ENCODE data around the gene SHD. TPM values are rescaled to one million over a fixed set of nuclear protein-coding genes. Genes with fewer than 3 reads are reported as not detected.
"Not testable (repeated sequence)": the region's sequence is repeated elsewhere in the genome, so short reads cannot be mapped to it uniquely, and the experiment has no call there.

SHD gene
- total RNA-seq, 1 donor from 2014 or later = 0.79 TPM

DNA sequence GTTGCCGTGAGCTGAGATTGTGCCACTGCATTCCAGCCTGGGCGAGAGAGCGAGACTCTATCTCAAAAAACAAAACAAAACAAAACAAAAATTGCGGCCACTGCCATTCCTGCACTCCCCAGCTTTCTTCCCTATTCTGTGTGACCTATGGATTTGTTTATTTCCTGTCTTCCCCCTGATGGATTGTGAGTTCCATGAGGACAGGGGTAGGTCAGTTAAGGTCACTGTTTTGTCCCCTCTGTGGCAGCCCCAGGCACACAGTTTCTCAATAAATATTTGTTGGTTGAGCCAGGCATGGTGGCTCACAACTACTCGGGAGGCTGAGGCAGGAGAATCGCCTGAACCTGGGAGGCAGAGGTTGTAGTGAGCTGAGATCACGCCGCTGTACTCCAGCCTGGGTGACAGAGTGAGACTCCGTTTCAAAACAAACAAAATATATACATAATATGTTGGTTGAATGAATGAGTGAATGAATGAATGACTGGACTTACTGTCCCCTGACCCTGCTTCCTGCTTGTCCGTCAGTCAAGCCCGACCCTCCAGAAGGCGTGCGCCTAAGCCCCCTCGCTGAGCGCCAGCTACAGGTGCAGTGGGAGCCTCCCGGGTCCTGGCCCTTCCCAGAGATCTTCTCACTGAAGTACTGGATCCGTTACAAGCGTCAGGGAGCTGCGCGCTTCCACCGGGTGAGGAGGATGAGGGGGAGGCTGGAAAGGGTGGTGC lies 44.8 kb upstream of the SHD start:
- H4K20me1 ChIP-seq (ENCODE audit: insufficient read depth, low read length) = no peaks in the 10 kb centered on the region
- H3K9me3 ChIP-seq (ENCODE audit: insufficient read depth, low read depth, low read length) = no peaks in the 10 kb centered on the region
- H3K4me3 Mint-ChIP-seq (ENCODE audit: unreplicated experiment) = no peak overlapping the region
- no peaks in the 10 kb centered on the region for H3K79me2 ChIP-seq (ENCODE audit: insufficient read depth, low read length)
- H3K4me1 ChIP-seq (ENCODE audit: insufficient read depth, low read length) = peaks cover 4% of the 10 kb centered on the region
- no peaks in the 10 kb centered on the region for H3K27me3 ChIP-seq (ENCODE audit: insufficient read depth, low read length)
- H3K27ac Mint-ChIP-seq (ENCODE audit: unreplicated experiment) = no peak overlapping the region
- no peak overlapping the region for H2AFZ ChIP-seq (ENCODE audit: low read depth, low read length)
- no peaks in the 10 kb centered on the region for H3K36me3 ChIP-seq (ENCODE audit: insufficient read depth, low read length)
- H3K4me2 ChIP-seq (ENCODE audit: low read length) = no peak overlapping the region
- H3K27ac ChIP-seq (ENCODE audit: low read depth, low read length) = no peak overlapping the region
- no peak overlapping the region for H3K9ac ChIP-seq (ENCODE audit: low read length)
- no peak overlapping the region for H3K4me3 ChIP-seq (ENCODE audit: insufficient read depth, low read depth, low read length)
- DNase-seq (ENCODE audit: low read depth) = no peak
- peaks cover 2% of the 10 kb centered on the region for H3K9me3 Mint-ChIP-seq (ENCODE audit: unreplicated experiment)
- peaks cover 2% of the 10 kb centered on the region for H3K4me1 Mint-ChIP-seq (ENCODE audit: low read depth, unreplicated experiment)
- H3K27me3 Mint-ChIP-seq (ENCODE audit: low read depth, unreplicated experiment) = peaks cover 3% of the 10 kb centered on the region
- no peak for TF ChIP-seq EZH2 (IDR thresholded peaks at IDR 0.05; ENCODE audit: insufficient read depth, low read length)
- TF ChIP-seq CTCF (IDR thresholded peaks at IDR 0.05; ENCODE audit: insufficient read depth, low read depth, low read length) = no peak
- H3K36me3 Mint-ChIP-seq (ENCODE audit: low read depth, unreplicated experiment) = no peaks in the 10 kb centered on the region
- no peak for FAIRE-seq

GRCh38 chr19:4234862-4235201 lies 44.2 kb upstream of the SHD start:
- no peaks in the 10 kb centered on the region for H3K79me2 ChIP-seq (ENCODE audit: insufficient read depth, low read length)
- H3K4me3 ChIP-seq (ENCODE audit: insufficient read depth, low read depth, low read length) = no peak overlapping the region
- H4K20me1 ChIP-seq (ENCODE audit: insufficient read depth, low read length) = no peaks in the 10 kb centered on the region
- FAIRE-seq (no peak), DNase-seq (ENCODE audit: low read depth) (no peak)
- H3K27ac Mint-ChIP-seq (ENCODE audit: unreplicated experiment) = no peak overlapping the region
- H2AFZ ChIP-seq (ENCODE audit: low read depth, low read length) = no peak overlapping the region
- no peak overlapping the region for H3K9ac ChIP-seq (ENCODE audit: low read length)
- H3K4me1 ChIP-seq (ENCODE audit: insufficient read depth, low read length) = no peaks in the 10 kb centered on the region
- no peaks in the 10 kb centered on the region for H3K4me1 Mint-ChIP-seq (ENCODE audit: low read depth, unreplicated experiment)
- peaks cover 3% of the 10 kb centered on the region for H3K27me3 Mint-ChIP-seq (ENCODE audit: low read depth, unreplicated experiment)
- H3K9me3 ChIP-seq (ENCODE audit: insufficient read depth, low read depth, low read length) = no peaks in the 10 kb centered on the region
- H3K27ac ChIP-seq (ENCODE audit: low read depth, low read length) = no peak overlapping the region
- H3K27me3 ChIP-seq (ENCODE audit: insufficient read depth, low read length) = no peaks in the 10 kb centered on the region
- no peaks in the 10 kb centered on the region for H3K36me3 ChIP-seq (ENCODE audit: insufficient read depth, low read length)
- no peak for TF ChIP-seq EZH2 (IDR thresholded peaks at IDR 0.05; ENCODE audit: insufficient read depth, low read length)
- no peak for TF ChIP-seq CTCF (IDR thresholded peaks at IDR 0.05; ENCODE audit: insufficient read depth, low read depth, low read length)
- H3K4me2 ChIP-seq (ENCODE audit: low read length) = no peak overlapping the region
- peaks cover 2% of the 10 kb centered on the region for H3K9me3 Mint-ChIP-seq (ENCODE audit: unreplicated experiment)
- H3K4me3 Mint-ChIP-seq (ENCODE audit: unreplicated experiment) = no peak overlapping the region
- no peaks in the 10 kb centered on the region for H3K36me3 Mint-ChIP-seq (ENCODE audit: low read depth, unreplicated experiment)

GRCh38 chr19:4237510-4237909 lies 41.6 kb upstream of the SHD start:
- H4K20me1 ChIP-seq (ENCODE audit: insufficient read depth, low read length); H3K9me3 ChIP-seq (ENCODE audit: insufficient read depth, low read depth, low read length); H3K4me3 Mint-ChIP-seq (ENCODE audit: unreplicated experiment); DNase-seq (ENCODE audit: low read depth); H3K9ac ChIP-seq (ENCODE audit: low read length); H3K4me3 ChIP-seq (ENCODE audit: insufficient read depth, low read depth, low read length); H3K4me1 ChIP-seq (ENCODE audit: insufficient read depth, low read length); H3K27me3 ChIP-seq (ENCODE audit: insufficient read depth, low read length); H3K79me2 ChIP-seq (ENCODE audit: insufficient read depth, low read length); H3K36me3 ChIP-seq (ENCODE audit: insufficient read depth, low read length); H2AFZ ChIP-seq (ENCODE audit: low read depth, low read length); H3K27ac ChIP-seq (ENCODE audit: low read depth, low read length); H3K9me3 Mint-ChIP-seq (ENCODE audit: unreplicated experiment); H3K4me1 Mint-ChIP-seq (ENCODE audit: low read depth, unreplicated experiment); H3K4me2 ChIP-seq (ENCODE audit: low read length); FAIRE-seq; H3K27ac Mint-ChIP-seq (ENCODE audit: unreplicated experiment); H3K36me3 Mint-ChIP-seq (ENCODE audit: low read depth, unreplicated experiment); H3K27me3 Mint-ChIP-seq (ENCODE audit: low read depth, unreplicated experiment): not testable (repeated sequence)
